Measurements from ENCODE around the gene PAPSS1. TPM values are rescaled to one million over a fixed set of nuclear protein-coding genes. Genes with fewer than 3 reads are reported as not detected.

The PAPSS1 gene
- total RNA-seq, 3 donors from 2014 or later (not counting 1 experiment from before 2014, with no cell fraction given) = 10.2 to 21.3 (median 12.9) TPM

DNA sequence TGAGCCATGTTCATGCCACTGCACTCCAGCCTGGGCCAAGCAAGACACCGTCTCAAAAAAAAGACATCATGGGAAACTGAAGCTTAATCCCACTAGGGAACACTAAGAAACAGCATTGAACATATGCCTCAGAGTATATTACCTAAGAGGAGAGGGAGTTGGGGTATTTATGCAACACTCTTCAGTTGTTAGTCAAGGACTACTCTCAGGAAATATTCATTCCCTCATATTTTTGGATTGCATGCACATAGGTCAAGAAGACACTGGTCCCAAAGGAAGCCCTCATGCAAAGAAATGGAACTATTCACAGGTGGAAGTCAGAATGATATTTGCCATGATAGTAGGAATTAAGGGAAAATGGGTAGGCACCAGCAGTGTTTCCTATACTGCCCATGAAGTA is 22.8 kb upstream of the PAPSS1 start:
- DNase-seq = no peak
- TF ChIP-seq CTCF (IDR thresholded peaks at IDR 0.05) = no peak
- Histone ChIP-seq H3K36me3 (ENCODE audit: control insufficient read depth, insufficient read depth, low read length) (no peaks in the 10 kb centered on the region), H3K9me3 (ENCODE audit: control insufficient read depth, insufficient read depth, low read length) (no peaks in the 10 kb centered on the region), H3K27me3 (ENCODE audit: control insufficient read depth, insufficient read depth, low read length) (peaks cover 5% of the 10 kb centered on the region), H3K27ac (ENCODE audit: low read length) (no peak overlapping the region), H3K4me1 (ENCODE audit: control insufficient read depth, insufficient read depth, low read length) (no peaks in the 10 kb centered on the region), H3K4me3 (ENCODE audit: low read length) (no peak overlapping the region)
- H3K4me3 Mint-ChIP-seq = no peak overlapping the region
- ATAC-seq = no peak
- 78% methylated on average over 1 of the region's 1 CpG for WGBS (ENCODE audit: insufficient coverage)
- no peaks in the 10 kb centered on the region for H3K9me3 Mint-ChIP-seq
- no peak overlapping the region for H3K27ac Mint-ChIP-seq
- H3K4me1 Mint-ChIP-seq = no peaks in the 10 kb centered on the region
- peaks cover 9 to 22% of the 10 kb centered on the region in 2 donors for H3K27me3 Mint-ChIP-seq (ENCODE audit: low read depth in 2 of 2)
- intact Hi-C loops (cut with micrococcal nuclease) = no loop called here
- H3K36me3 Mint-ChIP-seq = no peaks in the 10 kb centered on the region

DNA sequence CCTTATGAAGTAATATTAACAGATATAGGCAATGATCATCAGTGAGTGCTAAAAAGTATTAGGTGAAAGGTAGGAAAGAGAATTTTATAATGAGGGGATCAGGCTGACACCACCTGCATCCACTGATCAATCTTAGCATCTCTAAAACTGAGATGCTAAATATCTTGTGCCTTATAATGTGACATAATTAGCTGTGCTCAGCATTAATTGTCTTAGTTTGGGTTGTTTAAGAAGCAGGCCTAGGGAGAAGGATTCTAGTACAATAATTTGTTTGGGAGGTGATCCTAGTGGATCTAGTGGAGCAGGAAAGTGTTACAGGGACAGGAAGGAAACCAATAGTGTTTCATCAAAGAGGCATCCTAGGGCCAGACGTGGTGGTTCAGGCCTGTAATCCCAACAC is 22.2 kb upstream of the PAPSS1 start:
- no peak for TF ChIP-seq CTCF (IDR thresholded peaks at IDR 0.05)
- Mint-ChIP-seq H3K36me3 (no peaks in the 10 kb centered on the region), H3K4me3 (no peak overlapping the region), H3K4me1 (no peaks in the 10 kb centered on the region), H3K27ac (no peak overlapping the region), H3K27me3 (ENCODE audit: low read depth in 2 of 2) (peaks cover 9 to 20% of the 10 kb centered on the region in 2 donors), H3K9me3 (no peaks in the 10 kb centered on the region)
- H3K4me3 ChIP-seq (ENCODE audit: low read length) = no peak overlapping the region
- 70% methylated on average over 1 of the region's 1 CpG for WGBS (ENCODE audit: insufficient coverage)
- no peaks in the 10 kb centered on the region for H3K4me1 ChIP-seq (ENCODE audit: control insufficient read depth, insufficient read depth, low read length)
- no peaks in the 10 kb centered on the region for H3K9me3 ChIP-seq (ENCODE audit: control insufficient read depth, insufficient read depth, low read length)
- intact Hi-C loops (cut with micrococcal nuclease) = no loop called here
- ATAC-seq (no peak), DNase-seq (no peak)
- H3K36me3 ChIP-seq (ENCODE audit: control insufficient read depth, insufficient read depth, low read length) = no peaks in the 10 kb centered on the region
- H3K27ac ChIP-seq (ENCODE audit: low read length) = no peak overlapping the region
- peaks cover 4% of the 10 kb centered on the region for H3K27me3 ChIP-seq (ENCODE audit: control insufficient read depth, insufficient read depth, low read length)

GRCh38 chr4:107740950-107741701 is 21.1 kb upstream of the PAPSS1 start:
- Histone ChIP-seq H3K27me3 (ENCODE audit: control insufficient read depth, insufficient read depth, low read length) (no peaks in the 10 kb centered on the region), H3K4me1 (ENCODE audit: control insufficient read depth, insufficient read depth, low read length) (no peaks in the 10 kb centered on the region), H3K4me3 (ENCODE audit: low read length) (no peak overlapping the region), H3K9me3 (ENCODE audit: control insufficient read depth, insufficient read depth, low read length) (no peaks in the 10 kb centered on the region), H3K27ac (ENCODE audit: low read length) (no peak overlapping the region), H3K36me3 (ENCODE audit: control insufficient read depth, insufficient read depth, low read length) (no peaks in the 10 kb centered on the region)
- TF ChIP-seq CTCF (IDR thresholded peaks at IDR 0.05) = no peak
- Mint-ChIP-seq H3K27me3 (ENCODE audit: low read depth in 2 of 2) (peaks cover 4 to 9% of the 10 kb centered on the region in 2 donors), H3K4me1 (no peaks in the 10 kb centered on the region), H3K9me3 (no peaks in the 10 kb centered on the region), H3K36me3 (no peaks in the 10 kb centered on the region), H3K4me3 (no peak overlapping the region), H3K27ac (no peak overlapping the region)
- intact Hi-C loops (cut with micrococcal nuclease) = no loop called here
- no peak for ATAC-seq
- DNase-seq = no peak
- 93% methylated on average over 11 of the region's 11 CpGs for WGBS (ENCODE audit: insufficient coverage)

- Histone ChIP-seq H3K4me3 (ENCODE audit: low read length) (no peak overlapping the region), H3K36me3 (ENCODE audit: control insufficient read depth, insufficient read depth, low read length) (no peaks in the 10 kb centered on the region), H3K27ac (ENCODE audit: low read length) (no peak overlapping the region), H3K9me3 (ENCODE audit: control insufficient read depth, insufficient read depth, low read length) (no peaks in the 10 kb centered on the region), H3K27me3 (ENCODE audit: control insufficient read depth, insufficient read depth, low read length) (no peaks in the 10 kb centered on the region), H3K4me1 (ENCODE audit: control insufficient read depth, insufficient read depth, low read length) (no peaks in the 10 kb centered on the region)
- WGBS (ENCODE audit: insufficient coverage) = 71% methylated on average over 3 of the region's 3 CpGs
- ATAC-seq (no peak), DNase-seq (peak in 1 of 2 donors; percentile 12)
- no peaks in the 10 kb centered on the region for H3K36me3 Mint-ChIP-seq
- no peaks in the 10 kb centered on the region for H3K4me1 Mint-ChIP-seq
- intact Hi-C loops (cut with micrococcal nuclease) = no loop called here
- H3K4me3 Mint-ChIP-seq = no peak overlapping the region
- TF ChIP-seq CTCF (IDR thresholded peaks at IDR 0.05) = no peak
- H3K27ac Mint-ChIP-seq = no peak overlapping the region
- no peaks in the 10 kb centered on the region for H3K9me3 Mint-ChIP-seq
- H3K27me3 Mint-ChIP-seq (ENCODE audit: low read depth in 2 of 2) = peaks cover 2% of the 10 kb centered on the region in 2 donors
Measured at GRCh38 chr4:107740381-107740780, 20.3 kb upstream of the PAPSS1 start.
